ENCODE data around the gene RAB11FIP3. TPM values are rescaled to one million over a fixed set of nuclear protein-coding genes. Genes with fewer than 3 reads are reported as not detected.
A peak's percentile ranks its signal among the peaks of the same experiment; 100 is the strongest.

The RAB11FIP3 gene
- total and polyA plus RNA-seq, 2 of the 13 experiments (the other 11 are each of a cell fraction or from before 2014, with no cell fraction given): 34.3 to 57.6 TPM

GRCh38 chr16:543301-544164, 118.1 kb downstream of the RAB11FIP3 start (continued):
- no peak for TF ChIP-seq USF2 (IDR thresholded peaks at IDR 0.05; ENCODE audit: low read depth, low read length)
- TF ChIP-seq USF2 (CRISPR knock-in tag; IDR thresholded peaks at IDR 0.05; ENCODE audit: borderline replicate concordance): peak; percentile 46; the same call in 1 of the 2 replicates
- no peak; the same call in 1 of the 2 replicates for TF ChIP-seq BRD4 (CRISPR knock-in tag; IDR thresholded peaks at IDR 0.05)
- TF ChIP-seq XRCC5 (optimal IDR thresholded peaks at IDR 0.05; ENCODE audit: low read length): peak; percentile 72
- TF ChIP-seq, protein P1, sequence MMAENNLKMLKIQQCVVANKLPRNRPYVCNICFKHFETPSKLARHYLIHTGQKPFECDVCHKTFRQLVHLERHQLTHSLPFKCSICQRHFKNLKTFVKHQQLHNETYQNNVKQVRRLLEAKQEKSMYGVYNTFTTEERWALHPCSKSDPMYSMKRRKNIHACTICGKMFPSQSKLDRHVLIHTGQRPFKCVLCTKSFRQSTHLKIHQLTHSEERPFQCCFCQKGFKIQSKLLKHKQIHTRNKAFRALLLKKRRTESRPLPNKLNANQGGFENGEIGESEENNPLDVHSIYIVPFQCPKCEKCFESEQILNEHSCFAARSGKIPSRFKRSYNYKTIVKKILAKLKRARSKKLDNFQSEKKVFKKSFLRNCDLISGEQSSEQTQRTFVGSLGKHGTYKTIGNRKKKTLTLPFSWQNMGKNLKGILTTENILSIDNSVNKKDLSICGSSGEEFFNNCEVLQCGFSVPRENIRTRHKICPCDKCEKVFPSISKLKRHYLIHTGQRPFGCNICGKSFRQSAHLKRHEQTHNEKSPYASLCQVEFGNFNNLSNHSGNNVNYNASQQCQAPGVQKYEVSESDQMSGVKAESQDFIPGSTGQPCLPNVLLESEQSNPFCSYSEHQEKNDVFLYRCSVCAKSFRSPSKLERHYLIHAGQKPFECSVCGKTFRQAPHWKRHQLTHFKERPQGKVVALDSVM (CRISPR knock-in tag; IDR thresholded peaks at IDR 0.05): peak; percentile 70; the same call in 1 of the 2 replicates
- no peak for TF ChIP-seq ELF4 (CRISPR knock-in tag; IDR thresholded peaks at IDR 0.05; ENCODE audit: borderline replicate concordance)
- no peak for TF ChIP-seq ZNF816 (CRISPR knock-in tag; IDR thresholded peaks at IDR 0.05; ENCODE audit: borderline replicate concordance)
- no peak for TF ChIP-seq KIAA2018 (CRISPR knock-in tag; IDR thresholded peaks at IDR 0.05; ENCODE audit: borderline replicate concordance)
- TF ChIP-seq CENPT (CRISPR knock-in tag; IDR thresholded peaks at IDR 0.05; ENCODE audit: low read depth): no peak
- TF ChIP-seq ZBTB1 (CRISPR knock-in tag; IDR thresholded peaks at IDR 0.05; ENCODE audit: borderline replicate concordance): no peak
- TF ChIP-seq ZNF20 (CRISPR knock-in tag; IDR thresholded peaks at IDR 0.05): no peak
- no peak for TF ChIP-seq TMF1 (CRISPR knock-in tag; IDR thresholded peaks at IDR 0.05; ENCODE audit: low read depth)
- TF ChIP-seq PRPF4 (IDR thresholded peaks at IDR 0.05; ENCODE audit: low read depth, low read length, poor library complexity, severe bottlenecking): no peak
- TF ChIP-seq, protein P2, sequence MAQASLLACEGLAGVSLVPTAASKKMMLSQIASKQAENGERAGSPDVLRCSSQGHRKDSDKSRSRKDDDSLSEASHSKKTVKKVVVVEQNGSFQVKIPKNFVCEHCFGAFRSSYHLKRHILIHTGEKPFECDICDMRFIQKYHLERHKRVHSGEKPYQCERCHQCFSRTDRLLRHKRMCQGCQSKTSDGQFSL (CRISPR knock-in tag; IDR thresholded peaks at IDR 0.05): no peak
